Loucy (cell line): ENCODE results near the gene SDK1.

Experiments used
- H2AFZ ChIP-seq: fragments of 200-600 bp; sonication (generic); 2 replicates; pipeline ENCODE4 v1.6.0; 2016; ENCODE audit warnings: antibody characterized with exemption, mild to moderate bottlenecking, low read length, moderate library complexity
- H3F3A ChIP-seq: fragments of 200-600 bp; 2 replicates; pipeline ENCODE4 v1.6.0; 2016; ENCODE audit warnings: antibody characterized with exemption, low read depth, mild to moderate bottlenecking
- H3K27me3 ChIP-seq: fragments of 200-600 bp; sonication (generic); 2 replicates; pipeline ENCODE4 v1.6.1; 2014; ENCODE audit warnings: low read length, mild to moderate bottlenecking; ENCODE audit not compliant: insufficient read depth, poor library complexity, severe bottlenecking
- H3K36me3 ChIP-seq: fragments of 200-600 bp; sonication (generic); 2 replicates; pipeline ENCODE4 v1.6.1; 2016; ENCODE audit warnings: low read length; ENCODE audit not compliant: insufficient read depth
- H3K4me1 ChIP-seq: fragments of 200-600 bp; sonication (generic); 2 replicates; pipeline ENCODE4 v1.5.1; 2014; ENCODE audit warnings: low read length, mild to moderate bottlenecking; ENCODE audit not compliant: insufficient read depth, poor library complexity, severe bottlenecking
- H3K4me2 ChIP-seq: fragments of 200-600 bp; sonication (generic); 2 replicates; pipeline ENCODE4 v1.6.0; 2014; ENCODE audit warnings: antibody characterized with exemption, low read length, low read depth, mild to moderate bottlenecking; ENCODE audit not compliant: poor library complexity, severe bottlenecking
- H3K4me3 ChIP-seq: fragments of 200-600 bp; sonication (generic); 2 replicates; pipeline ENCODE4 v1.5.1; 2014; ENCODE audit warnings: low read length, mild to moderate bottlenecking, mixed read lengths; ENCODE audit not compliant: poor library complexity, severe bottlenecking
- H3K79me2 ChIP-seq: fragments of 200-600 bp; sonication (generic); 2 replicates; pipeline ENCODE4 v1.6.1; 2014; ENCODE audit warnings: low read length; ENCODE audit not compliant: insufficient read depth
- H3K9ac ChIP-seq: fragments of 200-600 bp; sonication (generic); 2 replicates; pipeline ENCODE4 v1.6.0; 2014; ENCODE audit warnings: mild to moderate bottlenecking, low read depth, low read length, moderate library complexity; ENCODE audit not compliant: poor library complexity, severe bottlenecking
- H3K9me2 ChIP-seq: fragments of 200-600 bp; sonication (generic); replicated peaks from 2 replicates; pipeline ENCODE4 v1.6.1; 2016; ENCODE audit warnings: low read depth, low read length, mixed read lengths
- H3K9me3 ChIP-seq: fragments of 200-600 bp; sonication (generic); 2 replicates; pipeline ENCODE4 v1.6.1; 2014; ENCODE audit warnings: mild to moderate bottlenecking, antibody characterized with exemption, low read length, low read depth; ENCODE audit not compliant: insufficient read depth
- H4K20me1 ChIP-seq: fragments of 200-600 bp; sonication (generic); 2 replicates; pipeline ENCODE4 v1.6.0; 2014; ENCODE audit warnings: antibody characterized with exemption, low read length, mild to moderate bottlenecking; ENCODE audit not compliant: insufficient read depth, poor library complexity, severe bottlenecking
- CTCF ChIP-seq: fragments of 200-600 bp; sonication (generic); conservative IDR thresholded peaks from 2 replicates; pipeline ENCODE4 v1.5.1; 2014; ENCODE audit warnings: mild to moderate bottlenecking, antibody characterized with exemption, low read length
- EZH2phosphoT487 ChIP-seq: fragments of 200-600 bp; IDR thresholded peaks from 2 replicates; pipeline ENCODE4 v1.6.1; 2018; ENCODE audit warnings: antibody characterized with exemption, mild to moderate bottlenecking, moderate library complexity, borderline replicate concordance

Gene SDK1

GRCh38 chr7:4233621-4234497, 932.8 kb downstream of the SDK1 start:
- Histone ChIP-seq H2AFZ (no peak overlapping the region), H3K79me2 (no peaks in the 10 kb centered on the region), H4K20me1 (no peaks in the 10 kb centered on the region), H3K4me1 (no peaks in the 10 kb centered on the region), H3K4me3 (no peak overlapping the region), H3K36me3 (no peaks in the 10 kb centered on the region), H3K9me2 (no peaks in the 10 kb centered on the region), H3K27me3 (no peaks in the 10 kb centered on the region), H3K9me3 (peaks cover 9% of the 10 kb centered on the region; the same call in 1 of the 2 replicates), H3K9ac (no peak overlapping the region), H3K4me2 (no peak overlapping the region), H3F3A (no peaks in the 10 kb centered on the region)
- no peak for TF ChIP-seq EZH2phosphoT487
- no peak for TF ChIP-seq CTCF

DNA sequence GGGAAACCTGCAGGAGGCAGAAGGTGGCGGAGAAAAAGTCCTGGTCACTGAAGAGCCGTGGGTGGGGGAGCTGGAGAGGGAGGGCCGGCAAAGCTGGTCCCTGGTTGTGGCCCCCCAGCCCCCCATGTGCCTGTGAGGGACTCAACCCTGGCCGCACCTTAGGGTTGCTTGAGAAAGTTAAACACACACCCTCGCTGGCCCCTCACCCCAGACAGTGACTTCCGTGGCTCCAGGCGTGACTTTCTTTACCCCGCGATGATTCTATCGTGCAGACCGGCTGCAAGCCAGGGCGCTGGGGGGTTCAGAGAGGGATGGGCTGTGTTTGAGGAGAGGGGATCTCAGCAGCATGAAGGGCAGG, 933.4 kb downstream of the SDK1 start:
- no peak for TF ChIP-seq EZH2phosphoT487
- TF ChIP-seq CTCF, result no peak

DNA sequence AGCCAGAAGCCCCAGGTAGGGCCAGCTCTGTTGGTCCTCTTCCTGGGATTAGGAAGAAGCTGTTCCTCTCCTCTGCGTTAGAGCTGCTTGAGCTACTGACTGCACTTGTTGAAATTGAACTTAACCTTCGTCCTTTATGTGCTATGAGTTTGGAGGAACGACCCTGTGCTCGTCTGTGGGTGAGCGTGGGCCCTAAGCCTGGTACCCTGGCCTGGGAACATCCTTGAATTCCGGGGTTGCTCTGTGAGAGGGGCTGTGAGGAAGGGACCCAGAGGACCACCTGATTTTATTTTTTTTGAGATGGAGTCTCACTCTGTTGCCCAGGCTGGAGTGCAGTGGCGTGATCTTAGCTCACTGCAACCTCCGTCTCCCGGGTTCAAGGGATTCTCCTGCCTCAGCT, 933.8 kb downstream of the SDK1 start:
- Histone ChIP-seq H3K9me3 (peaks cover 6% of the 10 kb centered on the region; the same call in 1 of the 2 replicates), H3F3A (no peaks in the 10 kb centered on the region), H4K20me1 (no peaks in the 10 kb centered on the region), H3K36me3 (no peaks in the 10 kb centered on the region), H3K9ac (no peak overlapping the region), H3K27me3 (no peaks in the 10 kb centered on the region), H3K4me2 (no peak overlapping the region), H2AFZ (no peak overlapping the region), H3K4me1 (no peaks in the 10 kb centered on the region), H3K4me3 (no peak overlapping the region), H3K9me2 (no peaks in the 10 kb centered on the region), H3K79me2 (no peaks in the 10 kb centered on the region)
- TF ChIP-seq EZH2phosphoT487, result no peak
- no peak for TF ChIP-seq CTCF

More for the DNA sequence above, 933.4 kb downstream of the SDK1 start:
- Histone ChIP-seq H3K36me3 (no peaks in the 10 kb centered on the region), H3K4me3 (no peak overlapping the region), H3K9ac (no peak overlapping the region), H3K4me2 (no peak overlapping the region), H3K27me3 (no peaks in the 10 kb centered on the region), H3K9me2 (no peaks in the 10 kb centered on the region), H3F3A (no peaks in the 10 kb centered on the region), H3K9me3 (peaks cover 6% of the 10 kb centered on the region; the same call in 1 of the 2 replicates), H2AFZ (no peak overlapping the region), H4K20me1 (no peaks in the 10 kb centered on the region), H3K79me2 (no peaks in the 10 kb centered on the region), H3K4me1 (no peaks in the 10 kb centered on the region)
